IMR-90 (cell line): Measurements from ENCODE around the gene UBE2N. TPM values are rescaled to one million over a fixed set of nuclear protein-coding genes. Genes with fewer than 3 reads are reported as not detected.

Source experiments
- ATAC-seq: fragments of 200-7000 bp; cut with Tn5 transposase; 2 replicates; pipeline ENCODE4 v1.9.1; 2020; ENCODE audit warnings: low read depth, mild to moderate bottlenecking, moderate library complexity
- BruUV-seq: library from RNA; stranded (reverse); fragments of 400-500 nt; replicated peaks from 2 replicates; lab custom pipeline; 2021; lab: Mats Ljungman, UMichigan
- CTCF ChIA-PET: fragments of 300-600 bp; formaldehyde crosslinking; extraction: SDS; loops from one replicate; lab custom pipeline; 2021; ENCODE audit warnings: antibody characterized with exemption; lab: Yijun Ruan, JAX
- POLR2A ChIA-PET: fragments of 300-600 bp; sonication (Branson Sonifier 250); formaldehyde crosslinking; loops from one replicate; lab custom pipeline; 2022; ENCODE audit warnings: antibody characterized with exemption; ENCODE audit not compliant: unreplicated experiment; lab: Charles Lee
- DNase-seq: peaks from one replicate; pipeline ENCODE4 v3.0.0; 2013
- H2AFZ ChIP-seq: replicated peaks from 2 replicates; pipeline ENCODE3; 2013; ENCODE audit warnings: low read length, mild to moderate bottlenecking; ENCODE audit not compliant: poor library complexity
- H2AK5ac ChIP-seq: 2 replicates; pipeline ENCODE4 v1.6.1; 2013; ENCODE audit warnings: low read depth, low read length, inconsistent platforms
- H2AK9ac ChIP-seq: replicated peaks from 2 replicates; pipeline ENCODE3; 2013; ENCODE audit warnings: mild to moderate bottlenecking, low read depth, low read length, moderate library complexity; ENCODE audit not compliant: poor library complexity
- H2BK120ac ChIP-seq: 2 replicates; pipeline ENCODE4 v1.6.1; 2013; ENCODE audit warnings: low read depth, low read length, inconsistent platforms
- H2BK15ac ChIP-seq: 3 replicates; pipeline ENCODE4 v1.6.1; 2013; ENCODE audit warnings: low read depth, low read length, inconsistent platforms
- H2BK20ac ChIP-seq: 2 replicates; pipeline ENCODE4 v1.6.1; 2013; ENCODE audit warnings: low read depth, mild to moderate bottlenecking, inconsistent platforms, low read length, moderate library complexity
- H2BK5ac ChIP-seq: 2 replicates; pipeline ENCODE4 v1.6.1; 2013; ENCODE audit warnings: mild to moderate bottlenecking, low read depth, low read length, inconsistent platforms; ENCODE audit not compliant: poor library complexity, severe bottlenecking
- H3K14ac ChIP-seq: replicated peaks from 2 replicates; pipeline ENCODE4 v1.6.1; 2013; ENCODE audit warnings: low read depth, low read length, inconsistent platforms
- H3K18ac ChIP-seq: 2 replicates; pipeline ENCODE4 v1.6.1; 2013; ENCODE audit warnings: low read depth, low read length, control low read depth
- H3K23ac ChIP-seq: 2 replicates; pipeline ENCODE4 v1.6.1; 2013; ENCODE audit warnings: low read depth, low read length, inconsistent platforms
- H3K27ac ChIP-seq: 2 replicates; pipeline ENCODE4 v1.5.1; 2013; ENCODE audit warnings: mild to moderate bottlenecking, control low read depth, low read length; ENCODE audit not compliant: insufficient read depth
- H3K27me3 ChIP-seq: 2 replicates; pipeline ENCODE4 v1.6.1; 2013; ENCODE audit warnings: low read length; ENCODE audit not compliant: control insufficient read depth, insufficient read depth
- H3K36me3 ChIP-seq: 2 replicates; pipeline ENCODE4 v1.6.1; 2013; ENCODE audit warnings: low read length, mixed read lengths; ENCODE audit not compliant: control insufficient read depth, insufficient read depth
- H3K4ac ChIP-seq: 2 replicates; pipeline ENCODE4 v1.6.1; 2013; ENCODE audit warnings: low read depth, low read length, inconsistent platforms
- H3K4me1 ChIP-seq: 2 replicates; pipeline ENCODE4 v1.6.1; 2013; ENCODE audit warnings: low read length, mixed read lengths; ENCODE audit not compliant: control insufficient read depth, insufficient read depth
- H3K4me2 ChIP-seq: 2 replicates; pipeline ENCODE4 v1.6.1; 2013; ENCODE audit warnings: low read depth, mild to moderate bottlenecking, control low read depth, low read length, moderate library complexity
- H3K4me3 ChIP-seq: 2 replicates; pipeline ENCODE4 v1.5.1; 2013; ENCODE audit warnings: low read depth, mild to moderate bottlenecking, control low read depth, low read length, moderate library complexity; ENCODE audit not compliant: insufficient read depth
- H3K56ac ChIP-seq: 2 replicates; pipeline ENCODE4 v1.6.1; 2013; ENCODE audit warnings: low read length, inconsistent platforms; ENCODE audit not compliant: insufficient read depth; ENCODE audit errors: extremely low read depth
- H3K79me1 ChIP-seq, 2 experiments: 2 replicates each; pipeline ENCODE4 v1.6.1; 2013; ENCODE audit warnings: low read length in 2 of 2, inconsistent platforms in 1 of 2, low read depth in 1 of 2
- H3K9ac ChIP-seq: 2 replicates; pipeline ENCODE4 v1.6.1; 2013; ENCODE audit warnings: low read depth, low read length, control low read depth
- H3K9me1 ChIP-seq: 2 replicates; pipeline ENCODE4 v1.6.1; 2013; ENCODE audit warnings: low read length, inconsistent platforms; ENCODE audit not compliant: insufficient read depth
- H3K9me3 ChIP-seq: 2 replicates; pipeline ENCODE4 v1.6.1; 2013; ENCODE audit warnings: low read length; ENCODE audit not compliant: control insufficient read depth, insufficient read depth
- H4K20me1 ChIP-seq: 2 replicates; pipeline ENCODE4 v1.6.1; 2013; ENCODE audit warnings: low read length, inconsistent platforms; ENCODE audit not compliant: insufficient read depth
- H4K5ac ChIP-seq: 2 replicates; pipeline ENCODE4 v1.6.1; 2013; ENCODE audit warnings: mild to moderate bottlenecking, low read depth, low read length, control low read depth
- H4K8ac ChIP-seq, 2 experiments: 2 replicates each; pipeline ENCODE4 v1.6.1; 2013; ENCODE audit warnings: low read depth in 2 of 2, low read length in 2 of 2, control low read depth in 1 of 2, inconsistent platforms in 1 of 2
- H4K91ac ChIP-seq: 2 replicates; pipeline ENCODE4 v1.6.1; 2013; ENCODE audit warnings: low read depth, low read length, inconsistent platforms; ENCODE audit not compliant: insufficient read depth
- CHD1 ChIP-seq: IDR thresholded peaks from 2 replicates; pipeline ENCODE4 v1.6.1; 2012; ENCODE audit warnings: low read depth, low read length, improper control_type of control experiment
- CTCF ChIP-seq: conservative IDR thresholded peaks from 2 replicates; pipeline ENCODE4 v1.5.1; 2012; ENCODE audit warnings: mild to moderate bottlenecking, low read depth, low read length, improper control_type of control experiment
- ELK1 ChIP-seq: fragments of 150-350 bp; IDR thresholded peaks from 2 replicates; pipeline ENCODE4 v1.6.1; 2016; ENCODE audit warnings: low read depth, mild to moderate bottlenecking, low read length, moderate library complexity, borderline replicate concordance
- FOS ChIP-seq: fragments of 150-350 bp; IDR thresholded peaks from 2 replicates; pipeline ENCODE4 v1.6.1; 2016; ENCODE audit warnings: low read depth, low read length
- MAZ ChIP-seq: IDR thresholded peaks from 2 replicates; pipeline ENCODE4 v1.6.1; 2012; ENCODE audit warnings: low read depth, mild to moderate bottlenecking, low read length, improper control_type of control experiment, moderate library complexity, borderline replicate concordance
- MXI1 ChIP-seq: IDR thresholded peaks from 2 replicates; pipeline ENCODE4 v1.6.1; 2012; ENCODE audit warnings: low read depth, mild to moderate bottlenecking, low read length, moderate library complexity, borderline replicate concordance
- NFE2L2 ChIP-seq: fragments of 150-350 bp; IDR thresholded peaks from 2 replicates; pipeline ENCODE4 v1.6.1; 2016; ENCODE audit warnings: low read depth, mild to moderate bottlenecking, low read length
- RAD21 ChIP-seq: IDR thresholded peaks from 2 replicates; pipeline ENCODE4 v1.6.1; 2012; ENCODE audit warnings: low read length, improper control_type of control experiment
- RCOR1 ChIP-seq: IDR thresholded peaks from 2 replicates; pipeline ENCODE4 v1.6.1; 2012; ENCODE audit warnings: mild to moderate bottlenecking, low read length, improper control_type of control experiment; ENCODE audit not compliant: insufficient replicate concordance
- RFX5 ChIP-seq: IDR thresholded peaks from 2 replicates; pipeline ENCODE4 v1.8.0; 2012; ENCODE audit warnings: low read depth, mild to moderate bottlenecking, low read length, moderate library complexity
- SMC3 ChIP-seq: fragments of 150-350 bp; IDR thresholded peaks from 2 replicates; pipeline ENCODE4 v1.6.1; 2016; ENCODE audit warnings: low read depth, mild to moderate bottlenecking, antibody characterized with exemption, low read length, moderate library complexity
- USF2 ChIP-seq: fragments of 150-350 bp; IDR thresholded peaks from 2 replicates; pipeline ENCODE4 v1.6.1; 2017; ENCODE audit warnings: mild to moderate bottlenecking, antibody characterized with exemption, low read length, low read depth
- WGBS, 2 experiments: methylation state at CpG; one replicate each; pipeline versions ENCODE4 v1.1.5 to v1.1.7; 2013; ENCODE audit warnings: missing lambda C conversion rate in 2 of 2; ENCODE audit not compliant: insufficient read length in 1 of 2; ENCODE audit errors: extremely low coverage in 2 of 2; 5-methylcytosine and 5-hydroxymethylcytosine counted together
- dilution Hi-C: fragments of 300-500 bp; cut with HindIII; formaldehyde crosslinking; loops from one replicate; pipeline ENCODE4 v1.14.3; 2018; ENCODE audit warnings: low sequenced_read_pairs; ENCODE audit not compliant: unreplicated experiment
- in situ Hi-C: fragments of 300-500 bp; cut with MboI; formaldehyde crosslinking; loops from 3 replicates; pipeline ENCODE4 v1.14.3; 2019; ENCODE audit warnings: low sequenced_read_pairs, inconsistent platforms, mixed read lengths
- intact Hi-C: fragments of 100-400 bp; cut with micrococcal nuclease; formaldehyde crosslinking; loops from 2 replicates; pipeline ENCODE4 v1.10.0; 2022
- polyA plus RNA-seq, 3 experiments: library from polyadenylated mRNA; depleted of rRNA; stranded (reverse); fragments of >200 nt; gene quantifications; 2 replicates each; pipeline ENCODE4 v1.2.3, GENCODE V29; 2012; ENCODE audit warnings: low replicate concordance in 1 of 3
- total RNA-seq: library from RNA; depleted of rRNA; stranded (reverse); fragments of >200 nt; gene quantifications from 2 replicates; pipeline ENCODE4 v1.2.3, GENCODE V29; 2012

UBE2N gene
- total and polyA plus RNA-seq, 2 of the 4 experiments (the other 2 are of a cell fraction), result 64.5 to 103 TPM

- CTCF ChIA-PET, result no interaction called here
- in situ Hi-C loops (no loop called here), dilution Hi-C loops (no loop called here), intact Hi-C loops (no loop called here)
- H3K36me3 ChIP-seq, result no peaks in the 10 kb centered on the region
- H2BK5ac ChIP-seq, result no peak overlapping the region
- no peak overlapping the region for H2AK9ac ChIP-seq
- no peaks in the 10 kb centered on the region for H3K27me3 ChIP-seq
- DNase-seq (no peak), ATAC-seq (no peak)
- H3K4me1 ChIP-seq, result peaks cover 19% of the 10 kb centered on the region
- H3K4me3 ChIP-seq, result no peak overlapping the region
- no peak overlapping the region for H3K14ac ChIP-seq
- no peak overlapping the region for H2AFZ ChIP-seq
- H4K8ac ChIP-seq, result no peak overlapping the region
- POLR2A ChIA-PET, result no interaction called here
- H3K4ac ChIP-seq, result no peak overlapping the region
- H3K23ac ChIP-seq, result peak overlapping the region; percentile 42; the same call in 1 of the 2 replicates
- TF ChIP-seq MXI1 (no peak), RCOR1 (no peak), NFE2L2 (no peak), MAZ (no peak), RAD21 (no peak), FOS (no peak), ELK1 (no peak), CTCF (no peak), CHD1 (no peak), RFX5 (no peak), USF2 (no peak), SMC3 (no peak)
- peaks cover 3 to 33% of the 10 kb centered on the region in 2 experiments; a peak in 3 of 4 replicates for H3K79me1 ChIP-seq
- H2BK20ac ChIP-seq, result no peak overlapping the region
- no peaks in the 10 kb centered on the region for H3K9me3 ChIP-seq
- no TSS peak for BruUV-seq
- no peak overlapping the region for H4K5ac ChIP-seq
- H2BK15ac ChIP-seq, result no peak overlapping the region
- no peak overlapping the region for H2AK5ac ChIP-seq
- WGBS, 2 experiments, result 100% methylated on average over 1 of the region's 3 CpGs; no CpG with 5 or more reads in 1 of the 2 experiments
- no peak overlapping the region for H3K9ac ChIP-seq
- H3K18ac ChIP-seq, result no peak overlapping the region
- H3K9me1 ChIP-seq, result peaks cover 11% of the 10 kb centered on the region
- H3K4me2 ChIP-seq, result no peak overlapping the region
- H4K20me1 ChIP-seq, result peaks cover 77% of the 10 kb centered on the region
- H3K27ac ChIP-seq, result no peak overlapping the region
- H3K56ac ChIP-seq, result no peak overlapping the region
- H4K91ac ChIP-seq, result no peak overlapping the region
- H2BK120ac ChIP-seq, result no peak overlapping the region
Observed at GRCh38 chr12:93438266-93439050, 3.3 kb downstream of the UBE2N start.
